ENCODE data around the gene MTERF4.

DNA sequence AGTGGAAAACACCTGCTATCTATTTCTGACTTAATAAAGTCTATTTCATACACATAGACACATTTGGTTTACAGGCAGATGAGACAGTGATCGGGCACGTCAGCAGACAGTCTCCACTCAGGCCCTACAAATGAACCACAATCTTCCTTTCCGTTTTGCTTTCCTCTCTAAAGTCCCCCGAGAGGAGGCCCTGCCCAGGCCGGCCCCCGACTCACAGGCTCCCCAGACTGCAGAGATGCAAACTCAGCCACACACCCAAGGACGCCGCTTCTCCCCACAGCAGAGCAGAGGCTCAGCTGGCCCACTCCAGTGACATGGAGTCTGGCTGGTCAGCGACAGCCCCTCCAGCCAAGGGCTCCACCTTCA lies 9.3 kb upstream of the MTERF4 start:
- TF ChIP-seq, protein P1, sequence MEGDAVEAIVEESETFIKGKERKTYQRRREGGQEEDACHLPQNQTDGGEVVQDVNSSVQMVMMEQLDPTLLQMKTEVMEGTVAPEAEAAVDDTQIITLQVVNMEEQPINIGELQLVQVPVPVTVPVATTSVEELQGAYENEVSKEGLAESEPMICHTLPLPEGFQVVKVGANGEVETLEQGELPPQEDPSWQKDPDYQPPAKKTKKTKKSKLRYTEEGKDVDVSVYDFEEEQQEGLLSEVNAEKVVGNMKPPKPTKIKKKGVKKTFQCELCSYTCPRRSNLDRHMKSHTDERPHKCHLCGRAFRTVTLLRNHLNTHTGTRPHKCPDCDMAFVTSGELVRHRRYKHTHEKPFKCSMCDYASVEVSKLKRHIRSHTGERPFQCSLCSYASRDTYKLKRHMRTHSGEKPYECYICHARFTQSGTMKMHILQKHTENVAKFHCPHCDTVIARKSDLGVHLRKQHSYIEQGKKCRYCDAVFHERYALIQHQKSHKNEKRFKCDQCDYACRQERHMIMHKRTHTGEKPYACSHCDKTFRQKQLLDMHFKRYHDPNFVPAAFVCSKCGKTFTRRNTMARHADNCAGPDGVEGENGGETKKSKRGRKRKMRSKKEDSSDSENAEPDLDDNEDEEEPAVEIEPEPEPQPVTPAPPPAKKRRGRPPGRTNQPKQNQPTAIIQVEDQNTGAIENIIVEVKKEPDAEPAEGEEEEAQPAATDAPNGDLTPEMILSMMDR (IDR thresholded peaks at IDR 0.05; ENCODE audit: insufficient read depth, low read length), result no peak
- TF ChIP-seq POLR2AphosphoS5 (IDR thresholded peaks at IDR 0.05; ENCODE audit: low read depth), result no peak
- TF ChIP-seq, protein P2, sequence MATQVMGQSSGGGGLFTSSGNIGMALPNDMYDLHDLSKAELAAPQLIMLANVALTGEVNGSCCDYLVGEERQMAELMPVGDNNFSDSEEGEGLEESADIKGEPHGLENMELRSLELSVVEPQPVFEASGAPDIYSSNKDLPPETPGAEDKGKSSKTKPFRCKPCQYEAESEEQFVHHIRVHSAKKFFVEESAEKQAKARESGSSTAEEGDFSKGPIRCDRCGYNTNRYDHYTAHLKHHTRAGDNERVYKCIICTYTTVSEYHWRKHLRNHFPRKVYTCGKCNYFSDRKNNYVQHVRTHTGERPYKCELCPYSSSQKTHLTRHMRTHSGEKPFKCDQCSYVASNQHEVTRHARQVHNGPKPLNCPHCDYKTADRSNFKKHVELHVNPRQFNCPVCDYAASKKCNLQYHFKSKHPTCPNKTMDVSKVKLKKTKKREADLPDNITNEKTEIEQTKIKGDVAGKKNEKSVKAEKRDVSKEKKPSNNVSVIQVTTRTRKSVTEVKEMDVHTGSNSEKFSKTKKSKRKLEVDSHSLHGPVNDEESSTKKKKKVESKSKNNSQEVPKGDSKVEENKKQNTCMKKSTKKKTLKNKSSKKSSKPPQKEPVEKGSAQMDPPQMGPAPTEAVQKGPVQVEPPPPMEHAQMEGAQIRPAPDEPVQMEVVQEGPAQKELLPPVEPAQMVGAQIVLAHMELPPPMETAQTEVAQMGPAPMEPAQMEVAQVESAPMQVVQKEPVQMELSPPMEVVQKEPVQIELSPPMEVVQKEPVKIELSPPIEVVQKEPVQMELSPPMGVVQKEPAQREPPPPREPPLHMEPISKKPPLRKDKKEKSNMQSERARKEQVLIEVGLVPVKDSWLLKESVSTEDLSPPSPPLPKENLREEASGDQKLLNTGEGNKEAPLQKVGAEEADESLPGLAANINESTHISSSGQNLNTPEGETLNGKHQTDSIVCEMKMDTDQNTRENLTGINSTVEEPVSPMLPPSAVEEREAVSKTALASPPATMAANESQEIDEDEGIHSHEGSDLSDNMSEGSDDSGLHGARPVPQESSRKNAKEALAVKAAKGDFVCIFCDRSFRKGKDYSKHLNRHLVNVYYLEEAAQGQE (IDR thresholded peaks at IDR 0.05; ENCODE audit: insufficient replicate concordance, low read depth), result no peak

Measured in HL-60 (cell line).